CD4-positive, alpha-beta memory T cell (primary cell): ENCODE measurements around the gene NTNG1. TPM values are rescaled to one million over a fixed set of nuclear protein-coding genes. Genes with fewer than 3 reads are reported as not detected.

Experiments used
- CTCF ChIA-PET: fragments of 350-600 bp; sonication (Branson Sonifier 250); formaldehyde crosslinking; loops from one replicate; lab custom pipeline; 2021; ENCODE audit warnings: inconsistent platforms; ENCODE audit not compliant: partially characterized antibody; lab: Charles Lee
- POLR2A ChIA-PET: fragments of 350-600 bp; sonication (Branson Sonifier 250); formaldehyde crosslinking; loops from one replicate; lab custom pipeline; 2021; ENCODE audit not compliant: partially characterized antibody; lab: Charles Lee
- DNase-seq, 5 donors: peaks; one replicate each; pipeline versions ENCODE4 v3.0.0 to v3.0.0-alpha.2; 2020 to 2022; ENCODE audit warnings: mixed read lengths in 1 of 5
- H3K27ac ChIP-seq: one replicate; pipeline ENCODE4 v1.7.0; 2013; ENCODE audit warnings: low read depth, low read length
- H3K27me3 ChIP-seq: 2 replicates; pipeline ENCODE4 v1.7.0; 2013; ENCODE audit warnings: mild to moderate bottlenecking, low read length, moderate library complexity; ENCODE audit not compliant: insufficient read depth
- H3K36me3 ChIP-seq: 2 replicates; pipeline ENCODE4 v1.7.0; 2013; ENCODE audit warnings: mild to moderate bottlenecking, low read length, moderate library complexity; ENCODE audit not compliant: insufficient read depth
- H3K4me1 ChIP-seq: 2 replicates; pipeline ENCODE4 v1.7.0; 2013; ENCODE audit warnings: mild to moderate bottlenecking, low read length, moderate library complexity; ENCODE audit not compliant: insufficient read depth
- H3K4me3 ChIP-seq, 2 donors: one replicate each; pipeline ENCODE4 v1.7.0; 2013; ENCODE audit warnings: low read length in 2 of 2, mild to moderate bottlenecking in 1 of 2
- H3K9me3 ChIP-seq, 2 donors: one replicate each; pipeline ENCODE4 v1.7.0; 2013; ENCODE audit warnings: low read length in 2 of 2, control low read depth in 1 of 2; ENCODE audit not compliant: control insufficient read depth in 1 of 2
- H3K27ac Mint-ChIP-seq, 7 donors: one replicate each; pipeline ENCODE4 v1.8.0; 2020 to 2021; ENCODE audit warnings: mixed read lengths in 7 of 7, mild to moderate bottlenecking in 6 of 7, inconsistent platforms in 3 of 7, moderate library complexity in 3 of 7
- H3K27me3 Mint-ChIP-seq, 2 donors: one replicate each; pipeline ENCODE4 v1.8.0; 2020 to 2021; ENCODE audit warnings: mixed read lengths in 2 of 2
- H3K36me3 Mint-ChIP-seq, 2 donors: one replicate each; pipeline ENCODE4 v1.8.0; 2020 to 2021; ENCODE audit warnings: mixed read lengths in 2 of 2, inconsistent platforms in 1 of 2, mild to moderate bottlenecking in 1 of 2
- H3K4me1 Mint-ChIP-seq, 4 donors: one replicate each; pipeline ENCODE4 v1.8.0; 2020 to 2021; ENCODE audit warnings: mixed read lengths in 4 of 4, mild to moderate bottlenecking in 1 of 4
- H3K4me3 Mint-ChIP-seq, 8 donors: one replicate each; pipeline ENCODE4 v1.8.0; 2020 to 2021; ENCODE audit warnings: mixed read lengths in 8 of 8, mild to moderate bottlenecking in 7 of 8, moderate library complexity in 6 of 8, inconsistent platforms in 3 of 8
- H3K9me3 Mint-ChIP-seq, 8 donors: one replicate each; pipeline ENCODE4 v1.8.0; 2020 to 2021; ENCODE audit warnings: mixed read lengths in 8 of 8, mild to moderate bottlenecking in 5 of 8, inconsistent platforms in 3 of 8, moderate library complexity in 1 of 8
- intact Hi-C: fragments of 100-400 bp; cut with micrococcal nuclease; formaldehyde crosslinking; loops from one replicate; pipeline ENCODE4 v1.15.1; 2023
- polyA plus RNA-seq, 2 donors: library from polyadenylated mRNA; unstranded; fragments of 300-500 nt; fragmentation: Illumina TruSeq; gene quantifications; one replicate each; pipeline ENCODE4 v1.2.3, GENCODE V29; 2021
- total RNA-seq, 2 experiments: library from RNA; stranded (reverse); gene quantifications; one replicate each; pipeline ENCODE4 v1.2.3, GENCODE V29; 2021

Gene NTNG1
- total and polyA plus RNA-seq, 4 experiments from 2014 or later, result not detected

GRCh38 chr1:107220036-107220435, 79.2 kb downstream of the NTNG1 start:
- Histone ChIP-seq H3K36me3 (no peaks in the 10 kb centered on the region), H3K27ac (no peak overlapping the region), H3K4me3 (no peak overlapping the region), H3K4me1 (no peaks in the 10 kb centered on the region), H3K27me3 (no peaks in the 10 kb centered on the region), H3K9me3 (no peaks in the 10 kb centered on the region)
- Mint-ChIP-seq H3K4me1 (no peaks in the 10 kb centered on the region), H3K4me3 (no peak overlapping the region), H3K9me3 (peaks cover 0 to 25% (median 10%) of the 10 kb centered on the region in 8 donors), H3K36me3 (no peaks in the 10 kb centered on the region), H3K27me3 (no peaks in the 10 kb centered on the region), H3K27ac (no peak overlapping the region)
- POLR2A ChIA-PET, result no interaction called here
- CTCF ChIA-PET, result no interaction called here
- DNase-seq, result no peak
- intact Hi-C loops, result no loop called here

DNA sequence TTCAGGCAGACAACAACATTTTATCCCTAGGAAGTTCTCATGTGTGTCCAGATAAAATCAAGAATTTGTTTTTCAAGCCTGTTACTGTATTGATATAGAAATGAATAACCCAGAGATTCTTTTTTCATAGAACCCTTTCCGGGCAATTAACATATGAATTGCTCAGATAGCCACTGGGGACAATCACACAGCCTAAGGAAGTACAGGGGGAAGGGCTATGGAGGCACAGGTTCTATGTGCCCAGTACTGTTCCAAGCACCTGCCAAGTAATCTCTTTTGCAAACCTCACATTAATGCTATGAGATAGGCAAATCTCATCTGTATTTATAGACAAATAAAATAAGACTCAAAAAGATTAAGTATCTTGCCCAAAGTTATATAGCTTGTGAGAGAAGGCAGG, 84.9 kb downstream of the NTNG1 start:
- Mint-ChIP-seq H3K4me3 (no peak overlapping the region), H3K27ac (no peak overlapping the region), H3K4me1 (no peaks in the 10 kb centered on the region), H3K36me3 (no peaks in the 10 kb centered on the region), H3K27me3 (peaks cover 0 to 2% of the 10 kb centered on the region in 2 donors), H3K9me3 (peaks cover 0 to 3% (median 0%) of the 10 kb centered on the region in 8 donors)
- Histone ChIP-seq H3K27ac (no peak overlapping the region), H3K36me3 (no peaks in the 10 kb centered on the region), H3K4me3 (no peak overlapping the region), H3K9me3 (no peaks in the 10 kb centered on the region), H3K27me3 (no peaks in the 10 kb centered on the region), H3K4me1 (no peaks in the 10 kb centered on the region)
- POLR2A ChIA-PET, result no interaction called here
- CTCF ChIA-PET, result no interaction called here
- intact Hi-C loops, result no loop called here
- DNase-seq, result no peak

GRCh38 chr1:107228704-107229371, 88.0 kb downstream of the NTNG1 start:
- POLR2A ChIA-PET, result no interaction called here
- no peaks in the 10 kb centered on the region for H3K36me3 Mint-ChIP-seq
- CTCF ChIA-PET, result no interaction called here

DNA sequence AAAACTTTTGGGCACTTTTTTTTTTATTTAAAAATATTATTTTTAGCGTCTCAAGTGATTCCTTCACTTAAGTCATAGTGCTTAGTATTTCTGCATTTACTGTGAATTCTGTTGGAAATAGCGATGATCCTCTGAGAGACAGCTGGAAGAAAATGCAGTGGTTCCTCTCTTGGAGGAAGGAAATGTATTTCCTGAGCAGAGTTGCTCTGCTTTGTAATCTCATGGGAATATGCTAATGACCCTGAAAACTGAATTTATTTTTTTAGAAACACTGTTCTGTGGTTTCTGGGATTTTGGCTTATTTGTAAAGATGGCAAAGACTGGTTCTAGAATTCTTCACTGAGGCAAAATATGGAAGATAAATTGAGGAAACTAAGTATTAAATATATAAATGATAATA, 88.9 kb downstream of the NTNG1 start:
- CTCF ChIA-PET, result no interaction called here
- no peaks in the 10 kb centered on the region for H3K27me3 ChIP-seq
- peaks cover 0 to 7% (median 2%) of the 10 kb centered on the region in 8 donors for H3K9me3 Mint-ChIP-seq

More at GRCh38 chr1:107228704-107229371, 88.0 kb downstream of the NTNG1 start:
- H3K4me1 ChIP-seq, result no peaks in the 10 kb centered on the region
- DNase-seq, result no peak
- peaks cover 0 to 2% of the 10 kb centered on the region in 2 donors for H3K27me3 Mint-ChIP-seq
- no peaks in the 10 kb centered on the region for H3K27me3 ChIP-seq
- H3K4me1 Mint-ChIP-seq, result no peaks in the 10 kb centered on the region
- H3K27ac Mint-ChIP-seq, result no peak overlapping the region
- intact Hi-C loops, result no loop called here
- H3K9me3 Mint-ChIP-seq, result peaks cover 0 to 6% (median under 1%) of the 10 kb centered on the region in 8 donors
- no peaks in the 10 kb centered on the region for H3K36me3 ChIP-seq
- no peak overlapping the region for H3K4me3 ChIP-seq
- no peaks in the 10 kb centered on the region for H3K9me3 ChIP-seq
- H3K27ac ChIP-seq, result no peak overlapping the region
- no peak overlapping the region for H3K4me3 Mint-ChIP-seq

DNA sequence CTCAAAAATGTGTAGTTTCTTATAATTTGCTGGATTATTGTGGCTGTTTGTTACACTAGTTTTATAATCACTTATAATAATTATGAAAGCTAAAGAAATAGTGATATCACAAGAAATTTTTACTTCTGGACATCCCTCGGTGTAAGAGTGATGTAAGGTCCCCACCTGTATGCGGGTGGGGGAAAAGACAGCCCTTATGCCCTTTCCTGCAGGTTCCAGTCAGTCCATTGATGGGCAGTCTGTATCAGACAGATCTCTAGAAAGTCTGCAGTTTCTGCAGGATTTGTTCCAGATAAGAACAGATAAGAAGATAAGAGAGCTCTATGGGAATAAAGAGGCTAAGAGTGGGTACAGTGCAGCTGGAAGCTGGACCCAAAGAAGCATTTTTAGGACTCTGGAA, 89.3 kb downstream of the NTNG1 start:
- Mint-ChIP-seq H3K9me3 (peaks cover 0 to 8% (median 2%) of the 10 kb centered on the region in 8 donors), H3K4me3 (no peak overlapping the region), H3K36me3 (no peaks in the 10 kb centered on the region), H3K27ac (no peak overlapping the region), H3K4me1 (no peaks in the 10 kb centered on the region), H3K27me3 (peaks cover 0 to 2% of the 10 kb centered on the region in 2 donors)
- POLR2A ChIA-PET, result no interaction called here
- Histone ChIP-seq H3K36me3 (no peaks in the 10 kb centered on the region), H3K4me3 (no peak overlapping the region), H3K27me3 (no peaks in the 10 kb centered on the region), H3K4me1 (no peaks in the 10 kb centered on the region), H3K9me3 (no peaks in the 10 kb centered on the region), H3K27ac (no peak overlapping the region)
- no peak for DNase-seq
- CTCF ChIA-PET, result no interaction called here
- intact Hi-C loops, result no loop called here

More for the DNA sequence above, 88.9 kb downstream of the NTNG1 start:
- intact Hi-C loops, result no loop called here
- H3K4me1 ChIP-seq, result no peaks in the 10 kb centered on the region
- POLR2A ChIA-PET, result no interaction called here
- no peaks in the 10 kb centered on the region for H3K4me1 Mint-ChIP-seq
- H3K27me3 Mint-ChIP-seq, result peaks cover 0 to 2% of the 10 kb centered on the region in 2 donors
- H3K36me3 ChIP-seq, result no peaks in the 10 kb centered on the region
- H3K9me3 ChIP-seq, result no peaks in the 10 kb centered on the region
- H3K4me3 Mint-ChIP-seq, result no peak overlapping the region
- H3K4me3 ChIP-seq, result no peak overlapping the region
- H3K36me3 Mint-ChIP-seq, result no peaks in the 10 kb centered on the region
- H3K27ac Mint-ChIP-seq, result no peak overlapping the region
- no peak overlapping the region for H3K27ac ChIP-seq
- no peak for DNase-seq

GRCh38 chr1:107231291-107231690, 90.5 kb downstream of the NTNG1 start:
- Mint-ChIP-seq H3K4me3 (no peak overlapping the region), H3K4me1 (no peaks in the 10 kb centered on the region), H3K27ac (no peak overlapping the region), H3K36me3 (no peaks in the 10 kb centered on the region), H3K9me3 (peaks cover 4 to 18% (median 8%) of the 10 kb centered on the region in 8 donors), H3K27me3 (no peaks in the 10 kb centered on the region)
- no peak for DNase-seq
- ChIA-PET CTCF (no interaction called here), POLR2A (no interaction called here)
- no peaks in the 10 kb centered on the region for H3K36me3 ChIP-seq
- no peak overlapping the region for H3K4me3 ChIP-seq
- H3K27ac ChIP-seq, result no peak overlapping the region
- H3K27me3 ChIP-seq, result no peaks in the 10 kb centered on the region
- no peaks in the 10 kb centered on the region for H3K9me3 ChIP-seq
- H3K4me1 ChIP-seq, result no peaks in the 10 kb centered on the region
- intact Hi-C loops, result no loop called here

DNA sequence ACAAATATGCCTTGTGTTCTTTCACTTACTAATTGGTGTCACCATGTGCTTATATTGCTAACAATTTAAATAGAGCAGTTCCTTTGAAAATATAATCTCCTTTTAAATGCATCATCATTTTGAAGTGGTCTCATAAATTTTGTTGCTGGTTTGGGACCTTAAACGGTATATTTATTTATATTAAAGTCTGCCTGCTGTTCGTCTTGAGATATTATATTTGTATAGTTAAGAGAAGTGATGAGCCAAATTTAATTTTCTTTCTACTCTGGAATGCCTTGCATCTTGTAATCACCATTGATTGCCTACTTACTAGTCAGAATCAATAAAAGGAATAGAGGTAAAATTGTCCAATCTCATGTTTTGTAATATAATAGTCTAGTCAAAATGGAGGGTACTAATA, 91.6 kb downstream of the NTNG1 start:
- H3K27me3 Mint-ChIP-seq, result no peaks in the 10 kb centered on the region
- no peak overlapping the region for H3K27ac Mint-ChIP-seq
- no peaks in the 10 kb centered on the region for H3K36me3 Mint-ChIP-seq
- H3K4me3 Mint-ChIP-seq, result no peak overlapping the region
- POLR2A ChIA-PET, result no interaction called here
- intact Hi-C loops, result no loop called here
- peaks cover 4 to 27% (median 18%) of the 10 kb centered on the region in 8 donors for H3K9me3 Mint-ChIP-seq
- Histone ChIP-seq H3K36me3 (no peaks in the 10 kb centered on the region), H3K4me1 (no peaks in the 10 kb centered on the region), H3K9me3 (no peaks in the 10 kb centered on the region), H3K27me3 (no peaks in the 10 kb centered on the region), H3K4me3 (no peak overlapping the region), H3K27ac (no peak overlapping the region)
- no peak for DNase-seq
- CTCF ChIA-PET, result no interaction called here
- H3K4me1 Mint-ChIP-seq, result no peaks in the 10 kb centered on the region
